K562 (cell line): ENCODE measurements around the gene RABL6. TPM values are rescaled to one million over a fixed set of nuclear protein-coding genes. Genes with fewer than 3 reads are reported as not detected.

Experiments used
- CCNT2 ChIP-seq: IDR thresholded peaks from 2 replicates; pipeline ENCODE4 v1.6.1; 2011; ENCODE audit warnings: borderline replicate concordance, low read depth, mild to moderate bottlenecking, moderate library complexity, mixed read lengths, low read length; ENCODE audit not compliant: insufficient read length; ENCODE audit errors: extremely low read depth
- HNRNPL ChIP-seq: fragments of 200-400 bp; formaldehyde crosslinking; IDR thresholded peaks from 2 replicates; pipeline ENCODE4 v1.6.1; 2017; ENCODE audit warnings: low read depth, mild to moderate bottlenecking, low read length
- MAFG ChIP-seq: fragments of 450-650 bp; conservative IDR thresholded peaks from 2 replicates; pipeline ENCODE4 v1.6.1; 2016; ENCODE audit warnings: missing genetic modification characterization, missing compliant biosample characterization
- MXI1 ChIP-seq: IDR thresholded peaks from 2 replicates; pipeline ENCODE4 v1.6.1; 2011; ENCODE audit warnings: low read depth, mild to moderate bottlenecking, improper control_type of control experiment, low read length
- NR2C1 ChIP-seq, 2 experiments: fragments of 450-650 bp; IDR thresholded peaks; 2 replicates each; pipeline ENCODE4 v1.6.1; 2017; ENCODE audit warnings: mild to moderate bottlenecking in 2 of 2, antibody characterized with exemption in 1 of 2, inconsistent platforms in 1 of 2, missing compliant biosample characterization in 1 of 2, missing genetic modification characterization in 1 of 2
- RBM17 ChIP-seq: fragments of 200-400 bp; formaldehyde crosslinking; IDR thresholded peaks from 2 replicates; pipeline ENCODE4 v1.6.1; 2017; ENCODE audit warnings: low read depth, mild to moderate bottlenecking, low read length, borderline replicate concordance
- RBM34 ChIP-seq: fragments of 200-400 bp; formaldehyde crosslinking; IDR thresholded peaks from 2 replicates; pipeline ENCODE4 v1.6.1; 2018; ENCODE audit warnings: low read length, borderline replicate concordance; ENCODE audit not compliant: insufficient read depth
- RFX7 ChIP-seq: fragments of 250-450 bp; sonication (Bioruptor Pico); IDR thresholded peaks from 2 replicates; pipeline ENCODE4 v1.5.1; 2021; ENCODE audit warnings: mild to moderate bottlenecking
- SAFB ChIP-seq: fragments of 200-400 bp; formaldehyde crosslinking; IDR thresholded peaks from 2 replicates; pipeline ENCODE4 v1.6.1; 2017; ENCODE audit warnings: low read depth, low read length, borderline replicate concordance
- ZKSCAN3 ChIP-seq: fragments of 250-450 bp; sonication (Bioruptor Pico); IDR thresholded peaks from 2 replicates; pipeline ENCODE4 v1.4.0; 2020
- ZNF124 ChIP-seq: sonication (generic); formaldehyde crosslinking; IDR thresholded peaks from 2 replicates; pipeline ENCODE4 v1.8.1; 2022; ENCODE audit warnings: missing genetic modification reagents
- ZNF175 ChIP-seq: fragments of 200-800 bp; sonication (Bioruptor generic); IDR thresholded peaks from 2 replicates; pipeline ENCODE4 v1.6.1; 2016; ENCODE audit warnings: low read depth, mild to moderate bottlenecking, missing genetic modification characterization, missing compliant biosample characterization
- ZNF253 ChIP-seq: fragments of 250-450 bp; sonication (Bioruptor Pico); conservative IDR thresholded peaks from 2 replicates; pipeline ENCODE4 v1.6.1; 2021; ENCODE audit warnings: mild to moderate bottlenecking
- ZNF354B ChIP-seq: fragments of 250-450 bp; sonication (Bioruptor Pico); IDR thresholded peaks from 2 replicates; pipeline ENCODE4 v1.4.0; 2020
- polyA plus RNA-seq, 8 experiments: library from polyadenylated mRNA; depleted of rRNA in 4 of 8; stranded (reverse) in 5 of 8; unstranded in 3 of 8; fragments of >200 nt; fragmentation: Nextera tagmentation in 2 of 8; fragmentation: Illumina TruSeq in 1 of 8; extraction: Ambion mirVana in 2 of 8; extraction: Trizol in 1 of 8; gene quantifications; 2 replicates each; pipeline versions ENCODE4 v1.2.1 to v1.2.3, GENCODE V29; 2011 to 2014; ENCODE audit warnings: inconsistent platforms in 1 of 8, missing spikeins in 1 of 8
- total RNA-seq, 7 experiments: library from RNA; depleted of rRNA in 6 of 7; stranded (reverse); fragments of >200 nt in 6 of 7; fragmentation: Illumina TruSeq in 2 of 7; extraction: Trizol in 2 of 7; gene quantifications; 2 replicates each; pipeline versions ENCODE4 v1.2.1 to v1.2.3, GENCODE V29; 2011 to 2021; ENCODE audit warnings: low replicate concordance in 1 of 7
- TF ChIP-seq, protein P1 (sequence below): fragments of 250-450 bp; sonication (Bioruptor Pico); IDR thresholded peaks from 2 replicates; pipeline ENCODE4 v1.8.0; 2022; ENCODE audit warnings: inconsistent platforms
- TF ChIP-seq, protein P2 (sequence below), 2 experiments: fragments of 450-650 bp; conservative IDR thresholded peaks; 2 replicates each; pipeline ENCODE4 v1.6.1; 2017; ENCODE audit warnings: mild to moderate bottlenecking in 2 of 2, moderate library complexity in 2 of 2
- TF ChIP-seq, protein P3 (sequence below): sonication (generic); IDR thresholded peaks from 2 replicates; pipeline ENCODE4 v1.6.1; 2016
- TF ChIP-seq, protein P4 (sequence below), 2 experiments: fragments of 250-450 bp in 1 of 2; fragments of 450-650 bp in 1 of 2; sonication (Bioruptor Pico) in 1 of 2; IDR thresholded peaks; 2 replicates each; pipeline versions ENCODE4 v1.6.1 to v1.8.0; 2016 to 2021; ENCODE audit warnings: mild to moderate bottlenecking in 2 of 2, moderate library complexity in 2 of 2, missing compliant biosample characterization in 1 of 2, missing genetic modification characterization in 1 of 2
- TF ChIP-seq, protein P5 (sequence below): fragments of 450-650 bp; IDR thresholded peaks from 2 replicates; pipeline ENCODE4 v1.6.1; 2016; ENCODE audit warnings: borderline replicate concordance

Gene RABL6
- total and polyA plus RNA-seq, 9 of the 15 experiments (the other 6 are each of a cell fraction or from before 2014, with no cell fraction given): 5.6 to 181 (median 84.5) TPM

DNA sequence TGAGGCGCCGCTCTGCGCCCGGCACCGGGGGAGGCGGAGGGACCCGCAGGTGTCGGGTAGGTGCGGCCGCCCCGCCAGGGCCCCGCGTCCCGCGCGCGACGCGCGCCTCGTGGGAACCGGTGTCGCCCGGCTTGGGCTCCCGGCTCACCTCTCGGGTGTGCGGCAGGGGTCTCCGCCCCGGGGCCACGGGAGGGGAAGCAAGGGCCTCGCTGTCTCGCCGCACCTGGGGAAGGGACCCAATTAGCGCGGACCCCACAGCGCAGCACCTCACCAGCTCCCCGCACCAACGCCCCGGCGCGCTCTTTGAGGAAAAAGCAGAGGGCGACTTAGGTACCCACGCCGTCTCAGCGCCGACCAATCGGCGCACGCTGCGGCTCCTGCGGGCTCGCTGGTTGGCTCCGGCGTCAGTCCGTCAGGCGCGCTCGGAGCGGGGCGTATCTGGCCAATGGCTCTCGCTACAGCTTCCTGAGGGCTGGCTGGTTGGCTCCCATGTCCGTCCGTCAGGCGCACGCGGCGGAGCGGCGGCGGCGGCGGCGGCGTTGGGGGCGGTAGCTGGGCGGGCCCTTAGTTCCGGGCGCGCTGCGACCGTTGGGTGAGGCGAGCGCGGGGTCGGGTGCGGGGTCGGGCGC, 78.3 kb downstream of the RABL6 start, which contains the start of gene TRAF2 (continued):
- TF ChIP-seq, protein P1, sequence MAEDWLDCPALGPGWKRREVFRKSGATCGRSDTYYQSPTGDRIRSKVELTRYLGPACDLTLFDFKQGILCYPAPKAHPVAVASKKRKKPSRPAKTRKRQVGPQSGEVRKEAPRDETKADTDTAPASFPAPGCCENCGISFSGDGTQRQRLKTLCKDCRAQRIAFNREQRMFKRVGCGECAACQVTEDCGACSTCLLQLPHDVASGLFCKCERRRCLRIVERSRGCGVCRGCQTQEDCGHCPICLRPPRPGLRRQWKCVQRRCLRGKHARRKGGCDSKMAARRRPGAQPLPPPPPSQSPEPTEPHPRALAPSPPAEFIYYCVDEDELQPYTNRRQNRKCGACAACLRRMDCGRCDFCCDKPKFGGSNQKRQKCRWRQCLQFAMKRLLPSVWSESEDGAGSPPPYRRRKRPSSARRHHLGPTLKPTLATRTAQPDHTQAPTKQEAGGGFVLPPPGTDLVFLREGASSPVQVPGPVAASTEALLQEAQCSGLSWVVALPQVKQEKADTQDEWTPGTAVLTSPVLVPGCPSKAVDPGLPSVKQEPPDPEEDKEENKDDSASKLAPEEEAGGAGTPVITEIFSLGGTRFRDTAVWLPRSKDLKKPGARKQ (CRISPR knock-in tag): no peak
- TF ChIP-seq ZNF175 (CRISPR knock-in tag): no peak
- TF ChIP-seq, protein P2, sequence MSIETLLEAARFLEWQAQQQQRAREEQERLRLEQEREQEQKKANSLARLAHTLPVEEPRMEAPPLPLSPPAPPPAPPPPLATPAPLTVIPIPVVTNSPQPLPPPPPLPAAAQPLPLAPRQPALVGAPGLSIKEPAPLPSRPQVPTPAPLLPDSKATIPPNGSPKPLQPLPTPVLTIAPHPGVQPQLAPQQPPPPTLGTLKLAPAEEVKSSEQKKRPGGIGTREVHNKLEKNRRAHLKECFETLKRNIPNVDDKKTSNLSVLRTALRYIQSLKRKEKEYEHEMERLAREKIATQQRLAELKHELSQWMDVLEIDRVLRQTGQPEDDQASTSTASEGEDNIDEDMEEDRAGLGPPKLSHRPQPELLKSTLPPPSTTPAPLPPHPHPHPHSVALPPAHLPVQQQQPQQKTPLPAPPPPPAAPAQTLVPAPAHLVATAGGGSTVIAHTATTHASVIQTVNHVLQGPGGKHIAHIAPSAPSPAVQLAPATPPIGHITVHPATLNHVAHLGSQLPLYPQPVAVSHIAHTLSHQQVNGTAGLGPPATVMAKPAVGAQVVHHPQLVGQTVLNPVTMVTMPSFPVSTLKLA (conservative IDR thresholded peaks at IDR 0.05): peak; percentile 77 to 89
- TF ChIP-seq, protein P3, sequence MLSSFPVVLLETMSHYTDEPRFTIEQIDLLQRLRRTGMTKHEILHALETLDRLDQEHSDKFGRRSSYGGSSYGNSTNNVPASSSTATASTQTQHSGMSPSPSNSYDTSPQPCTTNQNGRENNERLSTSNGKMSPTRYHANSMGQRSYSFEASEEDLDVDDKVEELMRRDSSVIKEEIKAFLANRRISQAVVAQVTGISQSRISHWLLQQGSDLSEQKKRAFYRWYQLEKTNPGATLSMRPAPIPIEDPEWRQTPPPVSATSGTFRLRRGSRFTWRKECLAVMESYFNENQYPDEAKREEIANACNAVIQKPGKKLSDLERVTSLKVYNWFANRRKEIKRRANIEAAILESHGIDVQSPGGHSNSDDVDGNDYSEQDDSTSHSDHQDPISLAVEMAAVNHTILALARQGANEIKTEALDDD: no peak
- TF ChIP-seq CCNT2: peak; percentile 62
- TF ChIP-seq RBM34: no peak
- no peak for TF ChIP-seq RFX7 (CRISPR knock-in tag)
- no peak for TF ChIP-seq ZNF354B
- no peak for TF ChIP-seq ZKSCAN3 (CRISPR knock-in tag)
- TF ChIP-seq, protein P4, sequence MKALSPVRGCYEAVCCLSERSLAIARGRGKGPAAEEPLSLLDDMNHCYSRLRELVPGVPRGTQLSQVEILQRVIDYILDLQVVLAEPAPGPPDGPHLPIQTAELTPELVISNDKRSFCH (CRISPR knock-in tag; IDR thresholded peaks at IDR 0.05): no peak
- TF ChIP-seq, protein P4 (tag; IDR thresholded peaks at IDR 0.05): no peak
- peak; percentile 41; the same call in 1 of the 2 replicates for TF ChIP-seq MXI1
- TF ChIP-seq ZNF253 (CRISPR knock-in tag): no peak
- no peak for TF ChIP-seq MAFG (tag)
- no peak for TF ChIP-seq NR2C1 (IDR thresholded peaks at IDR 0.05)
- TF ChIP-seq NR2C1 (tag; IDR thresholded peaks at IDR 0.05): no peak
- TF ChIP-seq, protein P5, sequence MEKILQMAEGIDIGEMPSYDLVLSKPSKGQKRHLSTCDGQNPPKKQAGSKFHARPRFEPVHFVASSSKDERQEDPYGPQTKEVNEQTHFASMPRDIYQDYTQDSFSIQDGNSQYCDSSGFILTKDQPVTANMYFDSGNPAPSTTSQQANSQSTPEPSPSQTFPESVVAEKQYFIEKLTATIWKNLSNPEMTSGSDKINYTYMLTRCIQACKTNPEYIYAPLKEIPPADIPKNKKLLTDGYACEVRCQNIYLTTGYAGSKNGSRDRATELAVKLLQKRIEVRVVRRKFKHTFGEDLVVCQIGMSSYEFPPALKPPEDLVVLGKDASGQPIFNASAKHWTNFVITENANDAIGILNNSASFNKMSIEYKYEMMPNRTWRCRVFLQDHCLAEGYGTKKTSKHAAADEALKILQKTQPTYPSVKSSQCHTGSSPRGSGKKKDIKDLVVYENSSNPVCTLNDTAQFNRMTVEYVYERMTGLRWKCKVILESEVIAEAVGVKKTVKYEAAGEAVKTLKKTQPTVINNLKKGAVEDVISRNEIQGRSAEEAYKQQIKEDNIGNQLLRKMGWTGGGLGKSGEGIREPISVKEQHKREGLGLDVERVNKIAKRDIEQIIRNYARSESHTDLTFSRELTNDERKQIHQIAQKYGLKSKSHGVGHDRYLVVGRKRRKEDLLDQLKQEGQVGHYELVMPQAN: peak; percentile 37; the same call in 1 of the 2 replicates
- no peak for TF ChIP-seq ZNF124 (CRISPR knock-in tag)
- peak; percentile 83 for TF ChIP-seq SAFB
- TF ChIP-seq RBM17: no peak
- TF ChIP-seq HNRNPL: 0 out of 2 replicates have a peak, but pooled peaks have one; percentile 13
